Measurements from ENCODE around the gene PEX19.

The PEX19 gene

GRCh38 chr1:160236806-160237205, 48.1 kb downstream of the PEX19 start:
- DNase-seq = no peak

GRCh38 chr1:160232911-160233310, 52.0 kb downstream of the PEX19 start:
- no peak for DNase-seq

GRCh38 chr1:160228431-160228830, 56.5 kb downstream of the PEX19 start:
- no peak for DNase-seq

GRCh38 chr1:160227561-160227960, 57.4 kb downstream of the PEX19 start:
- no peak for DNase-seq

- no peak for DNase-seq
Measured at GRCh38 chr1:160227034-160227433, 57.9 kb downstream of the PEX19 start.

Measured in activated CD4-positive, alpha-beta T cell treated with anti-CD3 and anti-CD28 coated beads, Interleukin-2, Interleukin-6, amounts not matched to agents 100 ng/mL and 50 ng/mL, durations not matched to agents 16 hours and 8 hours (primary cell).